H1 (cell line): ENCODE measurements around the gene VPS13C. TPM values are rescaled to one million over a fixed set of nuclear protein-coding genes. Genes with fewer than 3 reads are reported as not detected.

ENCODE experiments used
- JUND ChIP-seq: IDR thresholded peaks from 2 replicates; pipeline ENCODE4 v1.6.1; 2011; ENCODE audit warnings: mild to moderate bottlenecking, improper control_type of control experiment, low read length
- KDM1A ChIP-seq: fragments of 200-600, 300-600 bp; sonication (generic); IDR thresholded peaks from 2 replicates; pipeline ENCODE4 v1.7.1; 2016; ENCODE audit warnings: mild to moderate bottlenecking, low read length, borderline replicate concordance
- polyA plus RNA-seq, 7 experiments: library from polyadenylated mRNA; depleted of rRNA in 3 of 7; stranded (reverse) in 5 of 7; unstranded in 2 of 7; fragments of >200 nt in 5 of 7; fragments of 200-250 nt in 2 of 7; gene quantifications; 1 replicate in 5 of 7; 2 replicates in 1 of 7; 4 replicates in 1 of 7; pipeline versions ENCODE4 v1.2.1 to v1.2.3, GENCODE V29; 2011 to 2013; ENCODE audit warnings: missing spikeins in 2 of 7, mixed read lengths in 2 of 7
- total RNA-seq: library from RNA; stranded (reverse); fragmentation: NEBNext Ultra II Directional; extraction: Animal tissue kit (Norgen Biotek cat#: 25700); gene quantifications from 2 replicates; pipeline ENCODE4 v1.2.1, GENCODE V29; 2021
- TF ChIP-seq, protein P1 (sequence below): IDR thresholded peaks from 2 replicates; pipeline ENCODE4 v1.6.1; 2011; ENCODE audit warnings: low read depth, mild to moderate bottlenecking, low read length; ENCODE audit not compliant: insufficient read depth

The VPS13C gene
- total and polyA plus RNA-seq, 2 of the 8 experiments (the other 6 are each of a cell fraction or from before 2014, with no cell fraction given): 4.8 to 18.8 TPM

GRCh38 chr15:61921093-61921492, 139.2 kb downstream of the VPS13C start (continued):
- TF ChIP-seq JUND (no peak), KDM1A (no peak)
- TF ChIP-seq, protein P1, sequence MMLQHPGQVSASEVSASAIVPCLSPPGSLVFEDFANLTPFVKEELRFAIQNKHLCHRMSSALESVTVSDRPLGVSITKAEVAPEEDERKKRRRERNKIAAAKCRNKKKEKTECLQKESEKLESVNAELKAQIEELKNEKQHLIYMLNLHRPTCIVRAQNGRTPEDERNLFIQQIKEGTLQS: no peak
